CD14-positive monocyte (primary cell): Measurements from ENCODE around the gene NOTCH1. TPM values are rescaled to one million over a fixed set of nuclear protein-coding genes. Genes with fewer than 3 reads are reported as not detected.

Source experiments
- DNase-seq, 3 donors: peaks; one replicate each; pipeline ENCODE4 v3.0.0-alpha.2; 2011 to 2022
- H2AFZ ChIP-seq: 2 replicates; pipeline ENCODE4 v1.6.0; 2012; ENCODE audit warnings: mild to moderate bottlenecking, low read depth, low read length, inconsistent platforms; ENCODE audit not compliant: insufficient read depth, poor library complexity, severe bottlenecking
- H3K27ac ChIP-seq, 2 donors: 1 replicate in 1 of 2; 2 replicates in 1 of 2; pipeline ENCODE4 v1.5.1; 2012 to 2013; ENCODE audit warnings: low read length in 2 of 2, control low read depth in 1 of 2, inconsistent platforms in 1 of 2, low read depth in 1 of 2, mild to moderate bottlenecking in 1 of 2
- H3K27me3 ChIP-seq, 2 donors: one replicate each; pipeline versions ENCODE4 v1.6.0 to v1.6.1; 2011 to 2013; ENCODE audit warnings: low read length in 2 of 2; ENCODE audit not compliant: control insufficient read depth in 2 of 2, insufficient read depth in 2 of 2
- H3K36me3 ChIP-seq, 2 donors: replicated peaks in 1 of 2; 1 replicate in 1 of 2; 2 replicates in 1 of 2; pipeline versions ENCODE4 v1.5.1 to v1.6.1; 2012 to 2013; ENCODE audit warnings: low read length in 2 of 2, control low read depth in 1 of 2, inconsistent platforms in 1 of 2, mild to moderate bottlenecking in 1 of 2; ENCODE audit not compliant: insufficient read depth in 2 of 2, control insufficient read depth in 1 of 2
- H3K4me1 ChIP-seq, 2 donors: 1 replicate in 1 of 2; 2 replicates in 1 of 2; pipeline versions ENCODE4 v1.5.1 to v1.6.1; 2012 to 2013; ENCODE audit warnings: low read length in 2 of 2, control low read depth in 1 of 2, inconsistent platforms in 1 of 2, mild to moderate bottlenecking in 1 of 2, moderate library complexity in 1 of 2; ENCODE audit not compliant: insufficient read depth in 2 of 2, control insufficient read depth in 1 of 2
- H3K4me2 ChIP-seq: replicated peaks from 2 replicates; pipeline ENCODE3; 2012; ENCODE audit warnings: low read length, moderate library complexity, mild to moderate bottlenecking; ENCODE audit not compliant: poor library complexity, severe bottlenecking; ENCODE audit errors: extremely low read depth
- H3K4me3 ChIP-seq, 3 experiments: fragments of 200-600 bp in 1 of 3; sonication (generic) in 1 of 3; replicated peaks in 1 of 3; 1 replicate in 2 of 3; 2 replicates in 1 of 3; pipeline ENCODE4 v1.5.1; 2011 to 2013; ENCODE audit warnings: low read length in 3 of 3, mild to moderate bottlenecking in 3 of 3, control low read depth in 2 of 3, low read depth in 2 of 3, inconsistent platforms in 1 of 3, moderate library complexity in 1 of 3
- H3K79me2 ChIP-seq: 2 replicates; pipeline ENCODE4 v1.6.0; 2012; ENCODE audit warnings: mild to moderate bottlenecking, control low read depth, inconsistent platforms, low read length, moderate library complexity; ENCODE audit not compliant: insufficient read depth
- H3K9ac ChIP-seq: 2 replicates; pipeline ENCODE4 v1.6.0; 2017; ENCODE audit warnings: low read length, mild to moderate bottlenecking; ENCODE audit not compliant: insufficient read depth, poor library complexity, severe bottlenecking
- H3K9me3 ChIP-seq, 2 donors: replicated peaks in 1 of 2; 1 replicate in 1 of 2; 2 replicates in 1 of 2; pipeline versions ENCODE4 v1.5.1 to v1.6.1; 2012 to 2013; ENCODE audit warnings: low read length in 2 of 2, control low read depth in 1 of 2; ENCODE audit not compliant: control insufficient read depth in 1 of 2, insufficient read depth in 1 of 2
- H4K20me1 ChIP-seq: 2 replicates; pipeline ENCODE4 v1.6.0; 2012; ENCODE audit warnings: mild to moderate bottlenecking, low read length, control low read depth, moderate library complexity; ENCODE audit not compliant: insufficient read depth
- H3K27ac Mint-ChIP-seq, 7 donors: one replicate each; pipeline ENCODE4 v1.8.0; 2020; ENCODE audit warnings: mild to moderate bottlenecking in 7 of 7, mixed read lengths in 7 of 7, moderate library complexity in 6 of 7, inconsistent platforms in 2 of 7
- H3K27me3 Mint-ChIP-seq, 3 donors: one replicate each; pipeline ENCODE4 v1.8.0; 2021 to 2022; ENCODE audit warnings: low read depth in 3 of 3, mild to moderate bottlenecking in 3 of 3, mixed read lengths in 3 of 3, moderate library complexity in 3 of 3, inconsistent platforms in 1 of 3
- H3K36me3 Mint-ChIP-seq, 2 donors: one replicate each; pipeline ENCODE4 v1.8.0; 2020; ENCODE audit warnings: mixed read lengths in 2 of 2, inconsistent platforms in 1 of 2, mild to moderate bottlenecking in 1 of 2
- H3K4me1 Mint-ChIP-seq: one replicate; pipeline ENCODE4 v1.8.0; 2020; ENCODE audit warnings: mild to moderate bottlenecking, mixed read lengths
- H3K4me3 Mint-ChIP-seq, 2 donors: one replicate each; pipeline ENCODE4 v1.8.0; 2020; ENCODE audit warnings: mild to moderate bottlenecking in 2 of 2, mixed read lengths in 2 of 2, moderate library complexity in 1 of 2
- H3K9me3 Mint-ChIP-seq, 7 donors: one replicate each; pipeline ENCODE4 v1.8.0; 2020 to 2022; ENCODE audit warnings: mixed read lengths in 7 of 7, mild to moderate bottlenecking in 6 of 7, moderate library complexity in 6 of 7, inconsistent platforms in 2 of 7
- WGBS: methylation state at CpG from one replicate; pipeline ENCODE4 v1.1.5; 2013; ENCODE audit warnings: missing lambda C conversion rate; ENCODE audit not compliant: insufficient coverage; 5-methylcytosine and 5-hydroxymethylcytosine counted together
- intact Hi-C, 2 donors: fragments of 100-400 bp; cut with micrococcal nuclease; formaldehyde crosslinking; loops; one replicate each; pipeline versions ENCODE4 v1.15.0 to v1.15.1; 2023
- polyA plus RNA-seq, 3 donors: library from polyadenylated mRNA; depleted of rRNA in 1 of 3; unstranded in 2 of 3; stranded (reverse) in 1 of 3; fragments of 300-500 nt in 2 of 3; fragments of >200 nt in 1 of 3; fragmentation: Illumina TruSeq in 2 of 3; gene quantifications; 1 replicate in 2 of 3; 2 replicates in 1 of 3; pipeline ENCODE4 v1.2.3, GENCODE V29; 2012 to 2021
- TF ChIP-seq, protein P1 (sequence below): fragments of 200-600 bp; IDR thresholded peaks from one replicate; pipeline ENCODE4 v1.8.0; 2022; ENCODE audit warnings: antibody characterized with exemption, mild to moderate bottlenecking

Gene NOTCH1
- polyA plus RNA-seq, 3 donors, result 1.4 to 33.0 (median 2.2) TPM

- Mint-ChIP-seq H3K9me3 (no peaks in the 10 kb centered on the region), H3K4me1 (peaks cover 48% of the 10 kb centered on the region), H3K4me3 (no peak overlapping the region), H3K27me3 (peaks cover 12 to 26% (median 22%) of the 10 kb centered on the region in 3 donors), H3K36me3 (peaks cover 29 to 46% of the 10 kb centered on the region in 2 donors), H3K27ac (no peak overlapping the region)
- peaks cover 72% of the 10 kb centered on the region for H3K79me2 ChIP-seq
- H3K4me3 ChIP-seq, result no peak overlapping the region
- peaks cover 76% of the 10 kb centered on the region for H4K20me1 ChIP-seq
- H3K4me1 ChIP-seq, result peaks cover 52 to 55% of the 10 kb centered on the region in 2 donors
- no peak overlapping the region for H3K27ac ChIP-seq
- intact Hi-C loops, result no loop called here
- no peak for DNase-seq
- WGBS, result 96% methylated on average over 27 of the region's 30 CpGs
- no peaks in the 10 kb centered on the region for H3K9me3 ChIP-seq
- H3K27me3 ChIP-seq, result peaks cover 0 to 23% of the 10 kb centered on the region in 2 donors
- peaks cover 9% of the 10 kb centered on the region in 2 donors for H3K36me3 ChIP-seq
- no peak overlapping the region for H2AFZ ChIP-seq
- H3K9ac ChIP-seq, result no peak overlapping the region
- H3K4me2 ChIP-seq, result no peak overlapping the region
- TF ChIP-seq, protein P1, sequence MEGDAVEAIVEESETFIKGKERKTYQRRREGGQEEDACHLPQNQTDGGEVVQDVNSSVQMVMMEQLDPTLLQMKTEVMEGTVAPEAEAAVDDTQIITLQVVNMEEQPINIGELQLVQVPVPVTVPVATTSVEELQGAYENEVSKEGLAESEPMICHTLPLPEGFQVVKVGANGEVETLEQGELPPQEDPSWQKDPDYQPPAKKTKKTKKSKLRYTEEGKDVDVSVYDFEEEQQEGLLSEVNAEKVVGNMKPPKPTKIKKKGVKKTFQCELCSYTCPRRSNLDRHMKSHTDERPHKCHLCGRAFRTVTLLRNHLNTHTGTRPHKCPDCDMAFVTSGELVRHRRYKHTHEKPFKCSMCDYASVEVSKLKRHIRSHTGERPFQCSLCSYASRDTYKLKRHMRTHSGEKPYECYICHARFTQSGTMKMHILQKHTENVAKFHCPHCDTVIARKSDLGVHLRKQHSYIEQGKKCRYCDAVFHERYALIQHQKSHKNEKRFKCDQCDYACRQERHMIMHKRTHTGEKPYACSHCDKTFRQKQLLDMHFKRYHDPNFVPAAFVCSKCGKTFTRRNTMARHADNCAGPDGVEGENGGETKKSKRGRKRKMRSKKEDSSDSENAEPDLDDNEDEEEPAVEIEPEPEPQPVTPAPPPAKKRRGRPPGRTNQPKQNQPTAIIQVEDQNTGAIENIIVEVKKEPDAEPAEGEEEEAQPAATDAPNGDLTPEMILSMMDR, result no peak
Observed at GRCh38 chr9:136526625-136527066, 19.2 kb downstream of the NOTCH1 start.

GRCh38 chr9:136525841-136526499, 19.9 kb downstream of the NOTCH1 start:
- Histone ChIP-seq H3K4me2 (no peak overlapping the region), H3K9ac (no peak overlapping the region), H4K20me1 (peaks cover 69% of the 10 kb centered on the region), H3K36me3 (peaks cover 9% of the 10 kb centered on the region in 2 donors), H3K9me3 (no peaks in the 10 kb centered on the region), H3K79me2 (peaks cover 68% of the 10 kb centered on the region), H2AFZ (no peak overlapping the region), H3K4me1 (peaks cover 53 to 55% of the 10 kb centered on the region in 2 donors), H3K4me3 (no peak overlapping the region), H3K27me3 (peaks cover 0 to 16% of the 10 kb centered on the region in 2 donors), H3K27ac (no peak overlapping the region)
- 85% methylated on average over 23 of the region's 30 CpGs for WGBS
- TF ChIP-seq, protein P1, result no peak
- peaks cover 5 to 20% (median 16%) of the 10 kb centered on the region in 3 donors for H3K27me3 Mint-ChIP-seq
- no peak overlapping the region for H3K4me3 Mint-ChIP-seq
- DNase-seq, result no peak
- no peaks in the 10 kb centered on the region for H3K9me3 Mint-ChIP-seq
- no peak overlapping the region for H3K27ac Mint-ChIP-seq
- intact Hi-C loops, result no loop called here
- H3K36me3 Mint-ChIP-seq, result peaks cover 27 to 42% of the 10 kb centered on the region in 2 donors
- peaks cover 46% of the 10 kb centered on the region for H3K4me1 Mint-ChIP-seq
